ENCODE results near the gene TRAF7. TPM values are rescaled to one million over a fixed set of nuclear protein-coding genes. Genes with fewer than 3 reads are reported as not detected.

The TRAF7 gene
- total and polyA plus RNA-seq, 2 donors (not counting 1 experiment from before 2014, with no cell fraction given) = 46.1 to 50.9 TPM

DNA sequence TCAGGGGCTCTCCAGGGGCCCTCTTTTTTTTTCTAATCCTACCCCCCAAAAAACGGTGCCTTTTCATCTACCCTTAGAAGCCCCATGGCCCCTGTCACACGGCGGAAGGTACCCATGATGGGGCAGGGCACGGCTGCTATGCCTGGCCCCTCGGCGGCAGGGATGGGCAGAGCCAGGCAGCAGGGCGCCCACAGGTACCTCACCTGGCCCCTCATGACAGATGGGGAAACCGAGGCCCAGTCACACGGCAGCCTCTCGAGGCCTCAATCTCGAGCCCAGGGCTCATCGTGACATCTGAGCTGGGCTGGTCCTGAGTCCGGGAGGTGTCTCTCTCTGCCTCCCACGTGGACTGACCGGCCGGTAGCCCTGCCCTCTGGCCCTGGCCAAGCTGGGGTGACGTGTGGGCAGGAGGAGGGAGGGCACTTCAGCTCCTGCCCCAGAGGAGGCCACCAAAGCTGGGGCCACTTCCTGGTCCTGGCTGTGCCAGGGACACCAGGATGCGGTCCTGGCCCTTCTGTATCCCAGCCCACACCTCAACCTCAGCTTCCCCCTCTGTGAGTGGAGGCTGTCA is 11.6 kb downstream of the TRAF7 start:
- intact Hi-C loops (cut with micrococcal nuclease) = no loop called here
- Histone ChIP-seq H3K27me3 (replicated peaks in 1 of 4; ENCODE audit: control extremely low read depth in 1 of 4, control insufficient read depth in 3 of 4, insufficient read depth in 4 of 4, low read length in 3 of 4) (no peaks in the 10 kb centered on the region), H3K9me3 (ENCODE audit: control extremely low read depth in 1 of 3, control insufficient read depth in 2 of 3, insufficient read depth in 1 of 3, low read length in 2 of 3) (peaks cover 0 to 14% (median 0%) of the 10 kb centered on the region in 3 donors), H3K4me1 (ENCODE audit: control insufficient read depth in 2 of 2, insufficient read depth in 2 of 2, low read length in 2 of 2) (no peaks in the 10 kb centered on the region), H3K79me2 (ENCODE audit: control insufficient read depth, insufficient read depth, low read length) (peaks cover 60% of the 10 kb centered on the region), H3K27ac (ENCODE audit: low read length in 2 of 2) (no peak overlapping the region), H4K20me1 (ENCODE audit: control insufficient read depth, insufficient read depth, low read length, poor library complexity, severe bottlenecking) (peaks cover 33% of the 10 kb centered on the region), H2AFZ (ENCODE audit: insufficient read depth, low read depth, low read length, poor library complexity, severe bottlenecking) (no peak overlapping the region), H3K9ac (ENCODE audit: low read length) (no peak overlapping the region), H3K4me3 (ENCODE audit: control extremely low read depth in 1 of 5, extremely low read depth in 1 of 5, insufficient read depth in 1 of 5, low read depth in 2 of 5, low read length in 4 of 5) (no peak overlapping the region), H3K36me3 (replicated peaks in 1 of 2; ENCODE audit: control extremely low read depth in 1 of 2, control insufficient read depth in 1 of 2, extremely low read depth in 1 of 2, insufficient read depth in 2 of 2, low read length in 1 of 2) (peaks cover 0 to 26% of the 10 kb centered on the region in 2 experiments), H3K4me2 (replicated peaks; ENCODE audit: low read depth, low read length, poor library complexity, severe bottlenecking) (no peak overlapping the region)
- no peak overlapping the region for H3K27ac Mint-ChIP-seq
- ATAC-seq (ENCODE audit: low read depth) (no peak), DNase-seq (no peak)
- no peaks in the 10 kb centered on the region for H3K27me3 Mint-ChIP-seq
- no peak overlapping the region for H3K4me3 Mint-ChIP-seq
- TF ChIP-seq, protein P1, sequence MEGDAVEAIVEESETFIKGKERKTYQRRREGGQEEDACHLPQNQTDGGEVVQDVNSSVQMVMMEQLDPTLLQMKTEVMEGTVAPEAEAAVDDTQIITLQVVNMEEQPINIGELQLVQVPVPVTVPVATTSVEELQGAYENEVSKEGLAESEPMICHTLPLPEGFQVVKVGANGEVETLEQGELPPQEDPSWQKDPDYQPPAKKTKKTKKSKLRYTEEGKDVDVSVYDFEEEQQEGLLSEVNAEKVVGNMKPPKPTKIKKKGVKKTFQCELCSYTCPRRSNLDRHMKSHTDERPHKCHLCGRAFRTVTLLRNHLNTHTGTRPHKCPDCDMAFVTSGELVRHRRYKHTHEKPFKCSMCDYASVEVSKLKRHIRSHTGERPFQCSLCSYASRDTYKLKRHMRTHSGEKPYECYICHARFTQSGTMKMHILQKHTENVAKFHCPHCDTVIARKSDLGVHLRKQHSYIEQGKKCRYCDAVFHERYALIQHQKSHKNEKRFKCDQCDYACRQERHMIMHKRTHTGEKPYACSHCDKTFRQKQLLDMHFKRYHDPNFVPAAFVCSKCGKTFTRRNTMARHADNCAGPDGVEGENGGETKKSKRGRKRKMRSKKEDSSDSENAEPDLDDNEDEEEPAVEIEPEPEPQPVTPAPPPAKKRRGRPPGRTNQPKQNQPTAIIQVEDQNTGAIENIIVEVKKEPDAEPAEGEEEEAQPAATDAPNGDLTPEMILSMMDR (IDR thresholded peaks at IDR 0.05) = no peak
- no peak for TF ChIP-seq EZH2 (IDR thresholded peaks at IDR 0.05; ENCODE audit: borderline replicate concordance, insufficient read depth, low read depth, low read length, poor library complexity, severe bottlenecking)
- H3K9me3 Mint-ChIP-seq (ENCODE audit: insufficient read depth) = no peaks in the 10 kb centered on the region
- H3K4me1 Mint-ChIP-seq = no peaks in the 10 kb centered on the region
- CTCF ChIA-PET = interaction anchor here (1.4 kb wide), 1 partner anchor 28 kb away, joined by 3 read pairs; no protein-coding TSS in a partner anchor
- WGBS (ENCODE audit: insufficient coverage) = 98% methylated on average over 18 of the region's 18 CpGs
- POLR2A ChIA-PET = no interaction called here

DNA sequence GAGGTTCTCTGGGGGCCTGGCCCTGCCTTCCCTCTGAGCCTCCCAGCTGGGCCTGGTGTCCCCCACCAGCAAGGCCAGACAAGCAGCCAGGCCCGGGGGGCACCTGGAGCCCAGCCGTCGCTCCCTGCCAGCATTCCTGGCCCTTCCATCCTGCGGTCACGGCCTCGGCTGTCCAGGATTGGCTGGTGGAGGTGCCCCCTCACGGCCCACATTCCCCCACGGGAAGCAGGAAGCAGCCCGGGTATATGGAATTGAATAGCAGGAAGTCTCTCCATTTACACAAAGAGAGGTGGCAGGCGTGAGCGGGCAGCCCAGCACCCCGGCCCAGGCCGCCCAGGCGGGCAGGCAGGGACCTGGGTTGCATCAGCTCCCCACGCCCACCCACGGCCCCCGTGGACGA is 14.5 kb downstream of the TRAF7 start:
- H3K4me2 ChIP-seq (replicated peaks; ENCODE audit: low read depth, low read length, poor library complexity, severe bottlenecking) = no peak overlapping the region
- DNase-seq = no peak
- no peak overlapping the region for H3K9ac ChIP-seq (ENCODE audit: low read length)
- H3K4me1 ChIP-seq (ENCODE audit: control insufficient read depth in 2 of 2, insufficient read depth in 2 of 2, low read length in 2 of 2) = no peaks in the 10 kb centered on the region
- POLR2A ChIA-PET = no interaction called here
- WGBS (ENCODE audit: insufficient coverage) = 96% methylated on average over 18 of the region's 18 CpGs
- Mint-ChIP-seq H3K27me3 (no peaks in the 10 kb centered on the region), H3K4me3 (no peak overlapping the region), H3K27ac (no peak overlapping the region), H3K9me3 (ENCODE audit: insufficient read depth) (no peaks in the 10 kb centered on the region), H3K4me1 (no peaks in the 10 kb centered on the region)
- peaks cover 11% of the 10 kb centered on the region for H4K20me1 ChIP-seq (ENCODE audit: control insufficient read depth, insufficient read depth, low read length, poor library complexity, severe bottlenecking)
- intact Hi-C loops (cut with micrococcal nuclease) = no loop called here
- H3K9me3 ChIP-seq (ENCODE audit: control extremely low read depth in 1 of 3, control insufficient read depth in 2 of 3, insufficient read depth in 1 of 3, low read length in 2 of 3) = peaks cover 0 to 6% (median 0%) of the 10 kb centered on the region in 3 donors
- H3K79me2 ChIP-seq (ENCODE audit: control insufficient read depth, insufficient read depth, low read length) = peaks cover 41% of the 10 kb centered on the region
- no peak overlapping the region for H3K27ac ChIP-seq (ENCODE audit: low read length in 2 of 2)
- H2AFZ ChIP-seq (ENCODE audit: insufficient read depth, low read depth, low read length, poor library complexity, severe bottlenecking) = no peak overlapping the region
- CTCF ChIA-PET = interaction anchor here (0.6 kb wide), 1 partner anchor 214 kb away, joined by 3 read pairs; no protein-coding TSS in a partner anchor
- no peaks in the 10 kb centered on the region for H3K27me3 ChIP-seq (replicated peaks in 1 of 4; ENCODE audit: control extremely low read depth in 1 of 4, control insufficient read depth in 3 of 4, insufficient read depth in 4 of 4, low read length in 3 of 4)
- H3K36me3 ChIP-seq (replicated peaks in 1 of 2; ENCODE audit: control extremely low read depth in 1 of 2, control insufficient read depth in 1 of 2, extremely low read depth in 1 of 2, insufficient read depth in 2 of 2, low read length in 1 of 2) = peaks cover 0 to 43% of the 10 kb centered on the region in 2 experiments
- ATAC-seq (ENCODE audit: low read depth) = no peak
- no peak overlapping the region for H3K4me3 ChIP-seq (ENCODE audit: control extremely low read depth in 1 of 5, extremely low read depth in 1 of 5, insufficient read depth in 1 of 5, low read depth in 2 of 5, low read length in 4 of 5)
- TF ChIP-seq EZH2 (IDR thresholded peaks at IDR 0.05; ENCODE audit: borderline replicate concordance, insufficient read depth, low read depth, low read length, poor library complexity, severe bottlenecking) = no peak
- TF ChIP-seq, protein P1 (IDR thresholded peaks at IDR 0.05) = no peak
